SK-N-SH (cell line): ENCODE data around the gene DTX3.

Experiments used
- ELF1 ChIP-seq: IDR thresholded peaks from 2 replicates; pipeline ENCODE4 v1.4.0; 2012
- POLR2AphosphoS5 ChIP-seq: IDR thresholded peaks from 2 replicates; pipeline ENCODE4 v1.6.1; 2012; ENCODE audit warnings: low read depth, low read length
- TAF1 ChIP-seq: IDR thresholded peaks from 2 replicates; pipeline ENCODE4 v1.6.1; 2012; ENCODE audit warnings: low read depth, mild to moderate bottlenecking, low read length, moderate library complexity, borderline replicate concordance
- TF ChIP-seq, protein P1 (sequence below): fragments of 150-350 bp; IDR thresholded peaks from 2 replicates; pipeline ENCODE4 v1.6.1; 2017; ENCODE audit warnings: antibody characterized with exemption, low read length, low read depth, borderline replicate concordance

DNA sequence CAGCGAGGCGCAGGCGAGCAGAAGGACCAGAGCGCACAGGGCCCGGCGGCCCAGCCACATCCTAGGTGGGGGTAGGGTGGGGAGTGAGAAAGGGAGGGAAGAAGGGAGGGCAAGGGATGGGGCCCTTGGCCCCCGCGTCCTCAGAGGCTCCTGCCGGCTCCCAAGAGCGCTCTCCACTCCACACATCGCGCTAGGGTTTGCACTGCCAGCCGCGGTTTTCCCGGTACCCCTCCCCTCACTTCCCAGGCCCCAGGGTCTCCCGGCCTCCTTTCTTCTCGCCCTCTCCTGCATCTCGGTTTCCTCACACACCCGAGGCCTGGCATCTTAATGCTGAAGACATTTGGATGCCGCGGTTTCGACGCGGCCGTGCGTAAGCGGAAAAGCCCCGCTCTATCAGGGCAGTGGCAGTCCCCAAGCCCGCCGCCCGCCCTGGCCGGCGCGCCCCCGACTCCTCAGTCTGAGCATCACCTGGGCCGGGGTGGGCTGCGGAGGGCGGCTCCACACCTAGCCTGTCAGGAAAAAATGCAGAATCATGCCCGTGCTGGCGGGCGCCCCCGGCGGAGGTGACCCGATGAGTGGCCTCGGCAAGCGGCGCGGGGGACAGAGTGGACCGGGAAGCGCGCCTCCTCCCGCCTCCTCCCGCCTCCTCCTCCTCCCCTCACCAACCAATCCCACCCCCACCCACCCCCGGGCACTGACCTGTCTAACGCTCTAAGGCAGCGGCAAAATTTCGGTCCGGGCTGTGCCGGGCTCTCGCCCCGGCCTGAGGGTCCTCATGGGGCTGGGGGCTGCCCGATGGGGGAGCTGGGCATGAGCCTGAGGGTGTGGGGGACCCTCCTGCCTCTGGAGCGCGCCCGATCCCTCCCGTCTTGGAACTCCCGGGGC lies 27.7 kb downstream of the DTX3 start:
- TF ChIP-seq POLR2AphosphoS5, result no peak
- TF ChIP-seq ELF1, result no peak
- no peak for TF ChIP-seq TAF1
- TF ChIP-seq, protein P1, sequence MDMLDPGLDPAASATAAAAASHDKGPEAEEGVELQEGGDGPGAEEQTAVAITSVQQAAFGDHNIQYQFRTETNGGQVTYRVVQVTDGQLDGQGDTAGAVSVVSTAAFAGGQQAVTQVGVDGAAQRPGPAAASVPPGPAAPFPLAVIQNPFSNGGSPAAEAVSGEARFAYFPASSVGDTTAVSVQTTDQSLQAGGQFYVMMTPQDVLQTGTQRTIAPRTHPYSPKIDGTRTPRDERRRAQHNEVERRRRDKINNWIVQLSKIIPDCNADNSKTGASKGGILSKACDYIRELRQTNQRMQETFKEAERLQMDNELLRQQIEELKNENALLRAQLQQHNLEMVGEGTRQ, result no peak
